HL-60 (cell line): ENCODE measurements around the gene NCK2.
A peak's percentile ranks its signal among the peaks of the same experiment; 100 is the strongest.

Experiments used
- DNase-seq, 2 experiments: peaks; one replicate each; pipeline ENCODE4 v3.0.0-alpha.2; 2010 to 2020; ENCODE audit warnings: low read depth in 1 of 2, low spot score in 1 of 2
- H3K27ac ChIP-seq: fragments of 250-450 bp; sonication (Bioruptor Pico); replicated peaks from 2 replicates; pipeline ENCODE4 v1.5.1; 2020; ENCODE audit warnings: mild to moderate bottlenecking, moderate library complexity
- H3K27me3 ChIP-seq: fragments of 250-450 bp; sonication (Bioruptor Pico); 2 replicates; pipeline ENCODE4 v1.5.1; 2021; ENCODE audit warnings: mild to moderate bottlenecking, moderate library complexity; ENCODE audit not compliant: insufficient read depth, poor library complexity, severe bottlenecking
- H3K4me3 ChIP-seq: replicated peaks from 2 replicates; pipeline ENCODE4 v1.5.1; 2011; ENCODE audit warnings: mild to moderate bottlenecking, control low read depth, low read length; ENCODE audit not compliant: insufficient read depth
- GABPA ChIP-seq: IDR thresholded peaks from 2 replicates; pipeline ENCODE4 v1.6.1; 2012; ENCODE audit warnings: low read depth
- POLR2AphosphoS5 ChIP-seq: IDR thresholded peaks from 2 replicates; pipeline ENCODE4 v1.6.1; 2012; ENCODE audit warnings: low read depth
- REST ChIP-seq: IDR thresholded peaks from 2 replicates; pipeline ENCODE4 v1.6.1; 2012; ENCODE audit warnings: low read depth; ENCODE audit not compliant: insufficient replicate concordance
- SPI1 ChIP-seq: IDR thresholded peaks from 2 replicates; pipeline ENCODE4 v1.6.1; 2012; ENCODE audit warnings: low read depth, mild to moderate bottlenecking, borderline replicate concordance
- TF ChIP-seq, protein P1 (sequence below): IDR thresholded peaks from one replicate; pipeline ENCODE4 v1.5.1; 2011; ENCODE audit warnings: low read length, control low read depth, inconsistent platforms; ENCODE audit not compliant: insufficient read depth

NCK2 gene

GRCh38 chr2:105744091-105744908 is 412 bp upstream of the NCK2 start:
- DNase-seq: peak in 1 of 2 experiments; percentile 25
- Histone ChIP-seq H3K27ac (peak overlapping the region; percentile 32; the same call in 1 of the 2 replicates), H3K27me3 (no peaks in the 10 kb centered on the region), H3K4me3 (peak overlapping the region; percentile 52)
- peak; percentile 54; the same call in 1 of the 2 replicates for TF ChIP-seq SPI1
- TF ChIP-seq, protein P1, sequence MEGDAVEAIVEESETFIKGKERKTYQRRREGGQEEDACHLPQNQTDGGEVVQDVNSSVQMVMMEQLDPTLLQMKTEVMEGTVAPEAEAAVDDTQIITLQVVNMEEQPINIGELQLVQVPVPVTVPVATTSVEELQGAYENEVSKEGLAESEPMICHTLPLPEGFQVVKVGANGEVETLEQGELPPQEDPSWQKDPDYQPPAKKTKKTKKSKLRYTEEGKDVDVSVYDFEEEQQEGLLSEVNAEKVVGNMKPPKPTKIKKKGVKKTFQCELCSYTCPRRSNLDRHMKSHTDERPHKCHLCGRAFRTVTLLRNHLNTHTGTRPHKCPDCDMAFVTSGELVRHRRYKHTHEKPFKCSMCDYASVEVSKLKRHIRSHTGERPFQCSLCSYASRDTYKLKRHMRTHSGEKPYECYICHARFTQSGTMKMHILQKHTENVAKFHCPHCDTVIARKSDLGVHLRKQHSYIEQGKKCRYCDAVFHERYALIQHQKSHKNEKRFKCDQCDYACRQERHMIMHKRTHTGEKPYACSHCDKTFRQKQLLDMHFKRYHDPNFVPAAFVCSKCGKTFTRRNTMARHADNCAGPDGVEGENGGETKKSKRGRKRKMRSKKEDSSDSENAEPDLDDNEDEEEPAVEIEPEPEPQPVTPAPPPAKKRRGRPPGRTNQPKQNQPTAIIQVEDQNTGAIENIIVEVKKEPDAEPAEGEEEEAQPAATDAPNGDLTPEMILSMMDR: no peak

GRCh38 chr2:105746177-105747080 is 1.7 kb downstream of the NCK2 start:
- peak overlapping the region; percentile 58 for H3K4me3 ChIP-seq
- peak in 1 of 2 experiments; percentile 53 for DNase-seq

GRCh38 chr2:105747254-105747894 is 2.7 kb downstream of the NCK2 start:
- peak overlapping the region; percentile 65; the same call in 1 of the 2 replicates for H3K27ac ChIP-seq
- no peak for DNase-seq
- H3K27me3 ChIP-seq: no peaks in the 10 kb centered on the region
- TF ChIP-seq POLR2AphosphoS5 (no peak), SPI1 (no peak), GABPA (no peak), REST (no peak)
- TF ChIP-seq, protein P1: no peak
- no peak overlapping the region for H3K4me3 ChIP-seq

More at GRCh38 chr2:105746177-105747080, 1.7 kb downstream of the NCK2 start:
- H3K27ac ChIP-seq: peak overlapping the region; percentile 65
- no peaks in the 10 kb centered on the region for H3K27me3 ChIP-seq
- TF ChIP-seq GABPA (no peak), SPI1 (peak; percentile 65; the same call in 1 of the 2 replicates)

DNA sequence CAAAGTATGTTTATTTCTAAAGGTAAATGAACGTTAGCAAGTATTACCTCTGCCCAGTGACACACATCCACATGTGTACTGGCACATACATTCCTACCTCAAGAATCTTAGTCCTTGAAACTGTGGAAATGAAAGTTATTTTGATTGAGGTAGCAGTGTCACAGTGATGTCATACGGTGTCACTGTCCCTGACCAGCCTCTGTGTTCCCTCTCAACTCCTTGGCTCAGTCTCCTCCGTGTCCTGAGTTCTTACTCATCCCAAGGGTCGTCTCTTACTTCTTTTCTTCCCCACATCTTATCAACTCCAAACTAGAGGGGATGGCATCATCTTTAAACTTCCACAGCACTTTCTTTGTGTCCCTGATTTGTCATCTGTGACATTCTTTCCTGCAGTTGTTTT is 3.3 kb downstream of the NCK2 start:
- Histone ChIP-seq H3K4me3 (no peak overlapping the region), H3K27ac (no peak overlapping the region), H3K27me3 (no peaks in the 10 kb centered on the region)
- DNase-seq: no peak
- no peak for TF ChIP-seq SPI1
- TF ChIP-seq GABPA: no peak
- no peak for TF ChIP-seq REST
- no peak for TF ChIP-seq POLR2AphosphoS5
- TF ChIP-seq, protein P1: no peak
